Right lobe of liver (tissue), 4 donors: ENCODE measurements around the gene PDE4B.

Experiments
- CTCF ChIP-seq, 4 donors: fragments of 200-600 bp in 3 of 4; fragments of 450-650 bp in 1 of 4; IDR thresholded peaks; one replicate each; pipeline versions ENCODE4 v1.5.1 to v1.8.0; 2016 to 2022; ENCODE audit warnings: antibody characterized with exemption in 4 of 4, mild to moderate bottlenecking in 2 of 4
- POLR2A ChIP-seq: fragments of 450-650 bp; IDR thresholded peaks from one replicate; pipeline ENCODE4 v1.6.1; 2017; ENCODE audit warnings: antibody characterized with exemption, mild to moderate bottlenecking
- donor health status: DM: no; HTN: no; CAD: no.
- donor health status: DM: no; HTN: no; CAD: no.
- donor health status: DM: no; HTN: yes; CAD: no.

- TF ChIP-seq CTCF (IDR thresholded peaks at IDR 0.05) (no peak), POLR2A (no peak)
These were observed 603.7 kb downstream of the PDE4B start for GRCh38 chr1:66396212-66396890.
